HFFc6 (cell line): ENCODE data around the gene LEPR. TPM values are rescaled to one million over a fixed set of nuclear protein-coding genes. Genes with fewer than 3 reads are reported as not detected.
A peak's percentile ranks its signal among the peaks of the same experiment; 100 is the strongest.
"Not testable (repeated sequence)": the region's sequence is repeated elsewhere in the genome, so short reads cannot be mapped to it uniquely, and the experiment has no call there.

Experiments used
- DNase-seq: peaks from one replicate; pipeline ENCODE4 v3.0.0-alpha.2; 2018
- H3K27ac Mint-ChIP-seq: 2 replicates; pipeline ENCODE4 v1.8.0; 2020; ENCODE audit warnings: mild to moderate bottlenecking, mixed read lengths
- H3K27me3 Mint-ChIP-seq: 2 replicates; pipeline ENCODE4 v1.8.0; 2021; ENCODE audit warnings: mild to moderate bottlenecking, moderate library complexity, mixed read lengths; ENCODE audit not compliant: insufficient read depth
- H3K36me3 Mint-ChIP-seq: 2 replicates; pipeline ENCODE4 v1.8.0; 2021; ENCODE audit warnings: low read depth, mixed read lengths
- H3K4me1 Mint-ChIP-seq: 2 replicates; pipeline ENCODE4 v1.8.0; 2020; ENCODE audit warnings: low read depth, mixed read lengths
- H3K4me3 Mint-ChIP-seq: 2 replicates; pipeline ENCODE4 v1.8.0; 2020; ENCODE audit warnings: mild to moderate bottlenecking, moderate library complexity, mixed read lengths
- H3K9me3 Mint-ChIP-seq: 2 replicates; pipeline ENCODE4 v1.8.0; 2020; ENCODE audit warnings: mild to moderate bottlenecking, mixed read lengths
- CTCF ChIP-seq: fragments of 200-600 bp; sonication (generic); IDR thresholded peaks from 2 replicates; pipeline ENCODE4 v1.5.0; 2021; ENCODE audit warnings: antibody characterized with exemption, mild to moderate bottlenecking
- total RNA-seq, 6 experiments: library from RNA; stranded (reverse); fragmentation: NEBNext Ultra II Directional; extraction: Animal tissue kit (Norgen Biotek cat#: 25700); gene quantifications; 2 replicates in 1 of 6; 3 replicates in 5 of 6; pipeline ENCODE4 v1.2.3, GENCODE V29; 2021

Gene LEPR
- total RNA-seq, 6 experiments from 2014 or later: 13.5 to 24.8 (median 15.4) TPM

- no peak overlapping the region for H3K27ac Mint-ChIP-seq
- DNase-seq: no peak
- no peak overlapping the region for H3K4me3 Mint-ChIP-seq
- peaks cover 14% of the 10 kb centered on the region for H3K4me1 Mint-ChIP-seq
- peaks cover 2% of the 10 kb centered on the region; the same call in 1 of the 2 replicates for H3K27me3 Mint-ChIP-seq
- H3K36me3 Mint-ChIP-seq: peaks cover 10% of the 10 kb centered on the region
- peaks cover 7% of the 10 kb centered on the region for H3K9me3 Mint-ChIP-seq
- TF ChIP-seq CTCF: no peak
Measured at GRCh38 chr1:65456481-65456880, 36.0 kb downstream of the LEPR start.

GRCh38 chr1:65457868-65458267 is 37.4 kb downstream of the LEPR start:
- no peak for TF ChIP-seq CTCF
- Mint-ChIP-seq H3K4me1 (peaks cover 23% of the 10 kb centered on the region), H3K27me3 (peaks cover 2% of the 10 kb centered on the region; the same call in 1 of the 2 replicates), H3K36me3 (peaks cover 16% of the 10 kb centered on the region), H3K9me3 (peaks cover 7% of the 10 kb centered on the region), H3K4me3 (no peak overlapping the region), H3K27ac (no peak overlapping the region)
- DNase-seq: no peak

- H3K27ac Mint-ChIP-seq: no peak overlapping the region
- no peak overlapping the region for H3K4me3 Mint-ChIP-seq
Measured at GRCh38 chr1:65458730-65459396, 38.4 kb downstream of the LEPR start.

GRCh38 chr1:65459397-65459768 is 38.9 kb downstream of the LEPR start:
- DNase-seq: peak; percentile 33
- Mint-ChIP-seq H3K27me3 (peaks cover 2% of the 10 kb centered on the region), H3K27ac (no peak overlapping the region), H3K9me3 (peaks cover 7% of the 10 kb centered on the region), H3K4me3 (no peak overlapping the region), H3K36me3 (peaks cover 25% of the 10 kb centered on the region), H3K4me1 (peaks cover 25% of the 10 kb centered on the region)
- TF ChIP-seq CTCF: peak; percentile 77

More at GRCh38 chr1:65458730-65459396, 38.4 kb downstream of the LEPR start:
- no peak for DNase-seq
- H3K36me3 Mint-ChIP-seq: peaks cover 23% of the 10 kb centered on the region
- H3K4me1 Mint-ChIP-seq: peaks cover 25% of the 10 kb centered on the region
- peaks cover 2% of the 10 kb centered on the region for H3K27me3 Mint-ChIP-seq
- no peak for TF ChIP-seq CTCF
- peaks cover 7% of the 10 kb centered on the region for H3K9me3 Mint-ChIP-seq

- not testable (repeated sequence) for H3K9me3 Mint-ChIP-seq, H3K27me3 Mint-ChIP-seq, H3K4me3 Mint-ChIP-seq, DNase-seq, H3K27ac Mint-ChIP-seq
- H3K4me1 Mint-ChIP-seq: peaks cover 16% of the 10 kb centered on the region
- H3K36me3 Mint-ChIP-seq: peaks cover 20% of the 10 kb centered on the region
Measured at GRCh38 chr1:65465837-65466236, 45.4 kb downstream of the LEPR start.

GRCh38 chr1:65467536-65467935 is 47.1 kb downstream of the LEPR start:
- no peak overlapping the region for H3K27ac Mint-ChIP-seq
- peaks cover 14% of the 10 kb centered on the region for H3K36me3 Mint-ChIP-seq
- no peak for TF ChIP-seq CTCF
- H3K4me1 Mint-ChIP-seq: peaks cover 21% of the 10 kb centered on the region
- no peaks in the 10 kb centered on the region; the same call in 1 of the 2 replicates for H3K9me3 Mint-ChIP-seq
- H3K4me3 Mint-ChIP-seq: no peak overlapping the region
- no peak for DNase-seq
- H3K27me3 Mint-ChIP-seq: no peaks in the 10 kb centered on the region; the same call in 1 of the 2 replicates
